HCT116 (cell line): ENCODE data around the gene TXNDC11. TPM values are rescaled to one million over a fixed set of nuclear protein-coding genes. Genes with fewer than 3 reads are reported as not detected.

Experiments used
- ATAC-seq: fragments of 200-7000 bp; cut with Tn5 transposase; 2 replicates; pipeline ENCODE4 v1.9.1; 2020; ENCODE audit warnings: mild to moderate bottlenecking, moderate library complexity
- BruUV-seq: library from RNA; stranded (reverse); fragments of 400-500 nt; replicated peaks from 2 replicates; lab custom pipeline; 2021; lab: Mats Ljungman, UMichigan
- CTCF ChIA-PET: fragments of 300-600 bp; sonication (Branson Sonifier 250); formaldehyde crosslinking; loops from one replicate; lab custom pipeline; 2021; ENCODE audit warnings: antibody characterized with exemption; lab: Charles Lee
- POLR2A ChIA-PET: fragments of 300-600, 350-600 bp; sonication (Branson Sonifier 250); formaldehyde crosslinking; loops from one replicate; lab custom pipeline; 2021; ENCODE audit warnings: antibody characterized with exemption; lab: Charles Lee
- RAD21 ChIA-PET, 2 experiments: fragments of 300-600 bp; sonication (Branson Sonifier 250); formaldehyde crosslinking; loops; one replicate each; lab custom pipeline; 2023; ENCODE audit warnings: low total read pairs in 2 of 2; ENCODE audit not compliant: uncharacterized antibody in 2 of 2, unreplicated experiment in 2 of 2, low non-redundant PET in 1 of 2; lab: Charles Lee
- DNase-seq: peaks from one replicate; pipeline ENCODE4 v3.0.0-alpha.2; 2010; ENCODE audit warnings: low read depth, low spot score
- H2AFZ ChIP-seq: fragments of 200-600 bp; shearing (Covaris generic), sonication (generic); 2 replicates; pipeline ENCODE4 v1.6.1; 2017; ENCODE audit warnings: low read depth, mixed run types, mixed read lengths, antibody characterized with exemption, low read length; ENCODE audit not compliant: poor library complexity, severe bottlenecking
- H3K27ac ChIP-seq: 2 replicates; pipeline ENCODE4 v1.5.1; 2012; ENCODE audit warnings: low read depth, low read length
- H3K27me3 ChIP-seq: fragments of 200-600 bp; sonication (generic); 2 replicates; pipeline ENCODE4 v1.6.1; 2016; ENCODE audit warnings: mixed run types, low read length, mixed read lengths; ENCODE audit not compliant: insufficient read depth
- H3K36me3 ChIP-seq, 2 experiments: fragments of 200-500 bp in 1 of 2; fragments of 200-600 bp in 1 of 2; sonication (Bioruptor generic) in 1 of 2; sonication (generic) in 1 of 2; 2 replicates each; pipeline versions ENCODE4 v1.5.1 to v1.6.1; 2014 to 2016; ENCODE audit warnings: low read length in 2 of 2, inconsistent platforms in 1 of 2, mixed read lengths in 1 of 2, mixed run types in 1 of 2; ENCODE audit not compliant: insufficient read depth in 2 of 2, control insufficient read depth in 1 of 2
- H3K4me1 ChIP-seq, 2 experiments: fragments of 200-600 bp in 1 of 2; sonication (generic) in 1 of 2; 2 replicates each; pipeline versions ENCODE4 v1.5.1 to v1.6.1; 2012 to 2017; ENCODE audit warnings: low read length in 2 of 2, inconsistent platforms in 1 of 2, mild to moderate bottlenecking in 1 of 2, mixed read lengths in 1 of 2, mixed run types in 1 of 2, moderate library complexity in 1 of 2; ENCODE audit not compliant: insufficient read depth in 2 of 2, control insufficient read depth in 1 of 2
- H3K4me2 ChIP-seq: fragments of 200-600 bp; sonication (generic); 2 replicates; pipeline ENCODE4 v1.6.1; 2017; ENCODE audit warnings: mixed run types, low read length, mixed read lengths
- H3K4me3 ChIP-seq, 2 experiments: fragments of 200-600 bp in 1 of 2; sonication (generic) in 1 of 2; replicated peaks in 1 of 2; 2 replicates each; pipeline ENCODE4 v1.5.1; 2011 to 2016; ENCODE audit warnings: low read length in 2 of 2, control low read depth in 1 of 2, low read depth in 1 of 2, mild to moderate bottlenecking in 1 of 2, mixed read lengths in 1 of 2, mixed run types in 1 of 2
- H3K79me2 ChIP-seq: fragments of 200-600 bp; sonication (generic); 2 replicates; pipeline ENCODE4 v1.6.1; 2017; ENCODE audit warnings: mild to moderate bottlenecking, mixed run types, low read length, moderate library complexity, mixed read lengths; ENCODE audit not compliant: insufficient read depth
- H3K9ac ChIP-seq: fragments of 200-600 bp; sonication (generic); 2 replicates; pipeline ENCODE4 v1.6.1; 2016; ENCODE audit warnings: low read length, mixed read lengths
- H3K9me2 ChIP-seq: fragments of 200-600 bp; sonication (generic), shearing (Covaris generic); 2 replicates; pipeline ENCODE4 v1.6.1; 2017; ENCODE audit warnings: mixed run types, mild to moderate bottlenecking, moderate library complexity; ENCODE audit not compliant: insufficient read depth
- H3K9me3 ChIP-seq, 2 experiments: fragments of 200-500 bp in 1 of 2; fragments of 200-600 bp in 1 of 2; sonication (Bioruptor generic) in 1 of 2; sonication (generic) in 1 of 2; 2 replicates each; pipeline ENCODE4 v1.6.1; 2014 to 2017; ENCODE audit warnings: low read length in 2 of 2, mixed read lengths in 2 of 2, inconsistent platforms in 1 of 2, low read depth in 1 of 2, mild to moderate bottlenecking in 1 of 2, mixed run types in 1 of 2, moderate library complexity in 1 of 2; ENCODE audit not compliant: control insufficient read depth in 1 of 2, insufficient read depth in 1 of 2
- H4K20me1 ChIP-seq: fragments of 200-600 bp; sonication (generic), shearing (Covaris generic); 2 replicates; pipeline ENCODE4 v1.6.1; 2017; ENCODE audit warnings: mixed run types, mild to moderate bottlenecking, moderate library complexity; ENCODE audit not compliant: insufficient read depth
- CBX3 ChIP-seq: IDR thresholded peaks from 2 replicates; pipeline ENCODE4 v1.6.1; 2012; ENCODE audit warnings: low read depth
- EGR1 ChIP-seq: IDR thresholded peaks from 2 replicates; pipeline ENCODE4 v1.6.1; 2012; ENCODE audit warnings: low read depth
- ELF1 ChIP-seq: IDR thresholded peaks from 2 replicates; pipeline ENCODE4 v1.6.1; 2012; ENCODE audit warnings: low read depth, borderline replicate concordance
- EZH2phosphoT487 ChIP-seq: fragments of 200-600 bp; IDR thresholded peaks from 2 replicates; pipeline ENCODE4 v1.6.1; 2018; ENCODE audit warnings: antibody characterized with exemption, borderline replicate concordance
- MAX ChIP-seq: IDR thresholded peaks from 2 replicates; pipeline ENCODE4 v1.6.1; 2012
- POLR2A ChIP-seq: IDR thresholded peaks from 2 replicates; pipeline ENCODE4 v1.7.0; 2011; ENCODE audit warnings: borderline replicate concordance; ENCODE audit not compliant: insufficient read depth, insufficient read length; ENCODE audit errors: extremely low read depth
- POLR2AphosphoS5 ChIP-seq: IDR thresholded peaks from 2 replicates; pipeline ENCODE4 v1.6.1; 2011; ENCODE audit warnings: mild to moderate bottlenecking, low read depth, low read length, moderate library complexity
- SIN3A ChIP-seq: IDR thresholded peaks from 2 replicates; pipeline ENCODE4 v1.6.1; 2012; ENCODE audit warnings: low read depth
- SRF ChIP-seq: IDR thresholded peaks from 2 replicates; pipeline ENCODE4 v1.6.1; 2012; ENCODE audit warnings: low read depth
- TCF7L2 ChIP-seq: IDR thresholded peaks from 2 replicates; pipeline ENCODE4 v1.7.0; 2011; ENCODE audit warnings: borderline replicate concordance, inconsistent platforms; ENCODE audit not compliant: insufficient read depth, insufficient read length; ENCODE audit errors: extremely low read depth
- ZFX ChIP-seq: fragments of 450-650 bp; IDR thresholded peaks from 2 replicates; pipeline ENCODE4 v1.6.1; 2017
- ZNF274 ChIP-seq: fragments of 200-500 bp; sonication (Bioruptor generic); IDR thresholded peaks from 2 replicates; pipeline ENCODE4 v1.6.1; 2014; ENCODE audit warnings: mild to moderate bottlenecking, low read depth, low read length, inconsistent platforms
- intact Hi-C: fragments of 100-400 bp; cut with micrococcal nuclease; formaldehyde crosslinking; loops from 2 replicates; pipeline ENCODE4 v1.10.0; 2022
- total RNA-seq: library from RNA; stranded (reverse); gene quantifications from one replicate; pipeline ENCODE4 v1.2.1, GENCODE V29; 2021; ENCODE audit not compliant: unreplicated experiment
- TF ChIP-seq, protein P1 (sequence below), 3 experiments: fragments of 200-600 bp in 1 of 3; sonication (generic) in 1 of 3; IDR thresholded peaks in 2 of 3; conservative IDR thresholded peaks in 1 of 3; 2 replicates each; pipeline ENCODE4 v1.5.1; 2012 to 2017; ENCODE audit warnings: low read depth in 2 of 3, low read length in 2 of 3, antibody characterized with exemption in 1 of 3, borderline replicate concordance in 1 of 3, control low read depth in 1 of 3, mild to moderate bottlenecking in 1 of 3, mixed read lengths in 1 of 3, mixed run types in 1 of 3, moderate library complexity in 1 of 3; ENCODE audit not compliant: insufficient read depth in 1 of 3

The TXNDC11 gene
- total RNA-seq, 1 experiment from 2014 or later: 26.8 TPM

GRCh38 chr16:11740567-11740966 lies 2.1 kb downstream of the TXNDC11 start:
- Histone ChIP-seq H3K9me3 (no peaks in the 10 kb centered on the region), H3K36me3 (peaks cover 6 to 19% of the 10 kb centered on the region in 2 experiments; a peak in 2 of 4 replicates), H3K4me2 (peak overlapping the region; percentile 82; the same call in 1 of the 2 replicates), H4K20me1 (no peaks in the 10 kb centered on the region), H2AFZ (no peak overlapping the region), H3K27me3 (no peaks in the 10 kb centered on the region), H3K4me1 (peaks cover 18 to 34% of the 10 kb centered on the region in 2 experiments; a peak in 3 of 4 replicates), H3K9ac (no peak overlapping the region), H3K79me2 (peaks cover 61% of the 10 kb centered on the region)
- intact Hi-C loops: no loop called here
- RAD21 ChIA-PET: no interaction called here
- DNase-seq: no peak
- BruUV-seq: no TSS peak
- TF ChIP-seq, protein P1, sequence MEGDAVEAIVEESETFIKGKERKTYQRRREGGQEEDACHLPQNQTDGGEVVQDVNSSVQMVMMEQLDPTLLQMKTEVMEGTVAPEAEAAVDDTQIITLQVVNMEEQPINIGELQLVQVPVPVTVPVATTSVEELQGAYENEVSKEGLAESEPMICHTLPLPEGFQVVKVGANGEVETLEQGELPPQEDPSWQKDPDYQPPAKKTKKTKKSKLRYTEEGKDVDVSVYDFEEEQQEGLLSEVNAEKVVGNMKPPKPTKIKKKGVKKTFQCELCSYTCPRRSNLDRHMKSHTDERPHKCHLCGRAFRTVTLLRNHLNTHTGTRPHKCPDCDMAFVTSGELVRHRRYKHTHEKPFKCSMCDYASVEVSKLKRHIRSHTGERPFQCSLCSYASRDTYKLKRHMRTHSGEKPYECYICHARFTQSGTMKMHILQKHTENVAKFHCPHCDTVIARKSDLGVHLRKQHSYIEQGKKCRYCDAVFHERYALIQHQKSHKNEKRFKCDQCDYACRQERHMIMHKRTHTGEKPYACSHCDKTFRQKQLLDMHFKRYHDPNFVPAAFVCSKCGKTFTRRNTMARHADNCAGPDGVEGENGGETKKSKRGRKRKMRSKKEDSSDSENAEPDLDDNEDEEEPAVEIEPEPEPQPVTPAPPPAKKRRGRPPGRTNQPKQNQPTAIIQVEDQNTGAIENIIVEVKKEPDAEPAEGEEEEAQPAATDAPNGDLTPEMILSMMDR (IDR thresholded peaks at IDR 0.05 in 2 of 3, conservative IDR thresholded peaks at IDR 0.05 in 1 of 3; ENCODE audit: borderline replicate concordance in 1 of 3, insufficient read depth in 1 of 3, low read depth in 2 of 3, low read length in 2 of 3): no peak
- TF ChIP-seq POLR2A: no peak
- no peak for TF ChIP-seq SIN3A
- TF ChIP-seq, all 23 proteins: peak for 0
- ATAC-seq: no peak
- Histone ChIP-seq H3K9me2 (no peaks in the 10 kb centered on the region), H3K4me3 (no peak overlapping the region), H3K27ac (no peak overlapping the region)
- ChIA-PET CTCF (no interaction called here), POLR2A (no interaction called here)

DNA sequence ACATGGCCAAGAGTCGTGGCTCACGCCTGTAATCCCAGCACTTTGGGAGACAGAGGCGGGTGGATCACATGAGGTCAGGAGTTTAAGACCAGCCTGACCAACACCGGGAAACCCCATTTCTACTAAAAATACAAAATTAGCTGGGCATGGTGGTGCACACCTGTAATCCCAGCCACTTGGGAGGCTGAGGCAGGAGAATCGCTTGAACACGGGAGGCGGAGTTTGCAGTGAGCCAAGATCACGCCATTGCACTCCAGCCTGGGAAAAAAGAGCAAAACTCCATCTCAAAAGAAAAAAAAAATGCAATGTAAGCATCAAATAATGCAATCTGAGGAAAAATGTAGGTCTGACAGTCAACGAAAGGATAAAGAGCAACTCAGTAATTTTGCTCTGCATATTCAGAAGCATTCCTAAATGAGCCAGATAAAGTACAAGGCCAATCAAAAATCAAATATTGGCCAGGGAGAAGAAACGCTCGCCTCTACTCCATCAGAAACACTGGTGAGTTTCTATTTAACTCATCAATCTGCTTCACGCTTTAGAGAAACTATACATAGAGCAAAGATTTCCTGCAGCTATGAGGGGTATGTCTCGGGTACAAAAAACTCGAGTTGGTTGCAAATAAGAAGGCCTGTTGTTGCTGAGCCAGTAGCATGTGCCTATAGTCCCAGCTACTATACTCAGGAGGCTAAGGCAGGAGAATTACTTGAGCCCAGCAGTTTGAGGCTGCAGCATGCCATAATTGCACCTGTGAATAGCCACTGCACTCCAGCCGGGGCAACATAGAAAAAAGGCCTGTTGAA lies 3.7 kb downstream of the TXNDC11 start:
- TF ChIP-seq ZNF274 (no peak), SIN3A (no peak), EZH2phosphoT487 (no peak), SRF (no peak), MAX (no peak), CBX3 (no peak), ELF1 (no peak), ZFX (no peak), POLR2AphosphoS5 (no peak), EGR1 (no peak), TCF7L2 (no peak)
- H4K20me1 ChIP-seq: no peaks in the 10 kb centered on the region
- no peak overlapping the region for H3K4me3 ChIP-seq
- no peak overlapping the region for H3K9ac ChIP-seq
- ATAC-seq (no peak), DNase-seq (no peak)
- peaks cover 18 to 32% of the 10 kb centered on the region in 2 experiments; a peak in 2 of 4 replicates for H3K36me3 ChIP-seq
- H3K4me1 ChIP-seq: peaks cover 15 to 31% of the 10 kb centered on the region in 2 experiments; a peak in 3 of 4 replicates
- H3K9me2 ChIP-seq: no peaks in the 10 kb centered on the region
- RAD21 ChIA-PET: no interaction called here
- no TSS peak for BruUV-seq
- H3K27me3 ChIP-seq: no peaks in the 10 kb centered on the region
- CTCF ChIA-PET: no interaction called here
- H2AFZ ChIP-seq: no peak overlapping the region
- H3K9me3 ChIP-seq: no peaks in the 10 kb centered on the region
- H3K79me2 ChIP-seq: peaks cover 64% of the 10 kb centered on the region
- POLR2A ChIA-PET: no interaction called here
- intact Hi-C loops: no loop called here
- no peak overlapping the region for H3K27ac ChIP-seq
- no peak overlapping the region for H3K4me2 ChIP-seq
